Osteocyte (in vitro differentiated cells): ENCODE results near the gene RAD51B. TPM values are rescaled to one million over a fixed set of nuclear protein-coding genes. Genes with fewer than 3 reads are reported as not detected.

Experiments used
- DNase-seq: peaks from one replicate; pipeline ENCODE4 v3.0.0; 2021; ENCODE audit warnings: mixed read lengths; ENCODE audit not compliant: unreplicated experiment; ENCODE audit errors: extremely low spot score
- H3K27ac Mint-ChIP-seq: one replicate; pipeline ENCODE4 v1.8.0; 2021; ENCODE audit warnings: mild to moderate bottlenecking, mixed read lengths; ENCODE audit not compliant: unreplicated experiment
- H3K27me3 Mint-ChIP-seq: one replicate; pipeline ENCODE4 v1.8.0; 2021; ENCODE audit warnings: mixed read lengths; ENCODE audit not compliant: unreplicated experiment
- H3K36me3 Mint-ChIP-seq: one replicate; pipeline ENCODE4 v1.8.0; 2021; ENCODE audit warnings: mixed read lengths; ENCODE audit not compliant: unreplicated experiment
- H3K4me1 Mint-ChIP-seq: one replicate; pipeline ENCODE4 v1.8.0; 2021; ENCODE audit warnings: mixed read lengths; ENCODE audit not compliant: unreplicated experiment
- H3K4me3 Mint-ChIP-seq: one replicate; pipeline ENCODE4 v1.8.0; 2021; ENCODE audit warnings: mild to moderate bottlenecking, moderate library complexity, mixed read lengths; ENCODE audit not compliant: unreplicated experiment
- H3K9me3 Mint-ChIP-seq: one replicate; pipeline ENCODE4 v1.8.0; 2021; ENCODE audit warnings: mixed read lengths; ENCODE audit not compliant: unreplicated experiment
- total RNA-seq: library from RNA; stranded (reverse); gene quantifications from 2 replicates; pipeline ENCODE4 v1.2.1, GENCODE V29; 2021
- TF ChIP-seq, protein P1 (sequence below): fragments of 200-600 bp; sonication (generic); IDR thresholded peaks from 2 replicates; pipeline ENCODE4 v1.5.0; 2021; ENCODE audit warnings: antibody characterized with exemption, mild to moderate bottlenecking, moderate library complexity

The RAD51B gene
- total RNA-seq, 1 donor from 2014 or later: 12.7 TPM

DNA sequence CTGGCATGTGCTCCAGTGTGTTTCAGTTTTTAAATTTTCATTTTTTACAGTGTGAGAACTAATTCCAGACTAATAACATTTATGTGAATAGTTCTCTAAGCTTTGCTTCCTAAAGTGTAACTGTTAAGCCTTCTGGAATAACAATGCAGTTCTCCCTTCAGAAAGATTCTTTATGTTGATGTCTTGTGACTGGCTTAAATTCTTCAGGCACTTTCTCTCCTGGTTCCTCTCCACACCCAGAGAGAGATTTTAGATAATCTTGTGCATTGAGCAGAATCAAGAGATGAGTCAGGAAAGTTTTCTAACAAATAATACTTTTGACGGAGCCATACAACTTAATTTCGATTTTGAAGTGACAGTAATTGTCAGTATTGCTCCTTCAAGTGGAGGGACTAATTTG lies 118.5 kb downstream of the RAD51B start:
- H3K36me3 Mint-ChIP-seq: no peaks in the 10 kb centered on the region
- no peak overlapping the region for H3K4me3 Mint-ChIP-seq
- peaks cover 69% of the 10 kb centered on the region for H3K4me1 Mint-ChIP-seq
- no peaks in the 10 kb centered on the region for H3K27me3 Mint-ChIP-seq
- no peak for DNase-seq
- TF ChIP-seq, protein P1, sequence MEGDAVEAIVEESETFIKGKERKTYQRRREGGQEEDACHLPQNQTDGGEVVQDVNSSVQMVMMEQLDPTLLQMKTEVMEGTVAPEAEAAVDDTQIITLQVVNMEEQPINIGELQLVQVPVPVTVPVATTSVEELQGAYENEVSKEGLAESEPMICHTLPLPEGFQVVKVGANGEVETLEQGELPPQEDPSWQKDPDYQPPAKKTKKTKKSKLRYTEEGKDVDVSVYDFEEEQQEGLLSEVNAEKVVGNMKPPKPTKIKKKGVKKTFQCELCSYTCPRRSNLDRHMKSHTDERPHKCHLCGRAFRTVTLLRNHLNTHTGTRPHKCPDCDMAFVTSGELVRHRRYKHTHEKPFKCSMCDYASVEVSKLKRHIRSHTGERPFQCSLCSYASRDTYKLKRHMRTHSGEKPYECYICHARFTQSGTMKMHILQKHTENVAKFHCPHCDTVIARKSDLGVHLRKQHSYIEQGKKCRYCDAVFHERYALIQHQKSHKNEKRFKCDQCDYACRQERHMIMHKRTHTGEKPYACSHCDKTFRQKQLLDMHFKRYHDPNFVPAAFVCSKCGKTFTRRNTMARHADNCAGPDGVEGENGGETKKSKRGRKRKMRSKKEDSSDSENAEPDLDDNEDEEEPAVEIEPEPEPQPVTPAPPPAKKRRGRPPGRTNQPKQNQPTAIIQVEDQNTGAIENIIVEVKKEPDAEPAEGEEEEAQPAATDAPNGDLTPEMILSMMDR: no peak
- H3K9me3 Mint-ChIP-seq: no peaks in the 10 kb centered on the region
- no peak overlapping the region for H3K27ac Mint-ChIP-seq

DNA sequence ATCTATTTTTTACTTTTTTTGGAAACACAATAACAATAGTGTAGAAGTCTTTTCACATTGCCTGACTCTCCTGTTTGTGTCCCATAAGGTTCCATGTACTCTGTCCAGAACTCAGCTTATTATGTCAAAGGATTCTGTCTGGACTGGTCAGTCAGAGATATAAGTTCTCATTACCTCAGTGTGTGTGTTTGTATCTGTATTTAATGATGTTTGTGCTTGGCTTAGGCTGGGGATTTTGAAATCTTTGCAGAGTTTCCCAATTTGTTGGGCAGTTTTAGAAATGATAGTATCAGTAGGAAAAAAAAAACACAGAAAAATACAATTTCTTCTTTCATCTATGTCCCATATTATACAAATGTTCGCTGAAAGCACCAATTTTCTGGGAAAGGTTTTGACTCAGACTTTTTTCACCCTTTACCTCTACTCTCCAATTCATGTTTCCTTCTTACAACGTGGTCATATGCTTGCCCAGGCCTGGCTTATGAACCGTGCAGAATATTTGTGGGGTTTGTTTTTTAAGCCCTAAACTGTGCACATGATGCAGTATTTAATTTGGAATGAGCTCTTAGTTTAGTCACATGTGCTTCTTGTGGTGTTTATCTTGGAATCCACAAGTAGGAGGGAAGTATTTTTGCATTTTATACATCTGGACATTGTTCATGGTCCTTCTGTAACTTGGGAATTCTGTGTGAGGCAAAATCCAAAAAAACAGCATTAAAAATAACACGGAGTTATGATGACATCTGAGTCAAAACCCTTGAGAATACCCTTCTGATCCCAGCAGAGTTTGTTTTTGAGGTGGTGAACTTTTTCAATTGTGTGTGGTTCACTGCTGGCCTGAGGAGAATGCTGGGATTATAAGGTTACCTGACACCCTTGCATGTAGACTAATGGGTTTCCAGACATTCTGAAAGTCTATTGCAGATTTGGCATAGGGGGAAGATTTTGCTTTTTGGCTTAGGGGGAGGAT lies 121.2 kb downstream of the RAD51B start:
- H3K9me3 Mint-ChIP-seq: no peaks in the 10 kb centered on the region
- no peak overlapping the region for H3K4me3 Mint-ChIP-seq
- H3K36me3 Mint-ChIP-seq: no peaks in the 10 kb centered on the region
- TF ChIP-seq, protein P1: no peak
- H3K4me1 Mint-ChIP-seq: peaks cover 76% of the 10 kb centered on the region
- DNase-seq: no peak
- peak overlapping the region; percentile 76 for H3K27ac Mint-ChIP-seq
- no peaks in the 10 kb centered on the region for H3K27me3 Mint-ChIP-seq

DNA sequence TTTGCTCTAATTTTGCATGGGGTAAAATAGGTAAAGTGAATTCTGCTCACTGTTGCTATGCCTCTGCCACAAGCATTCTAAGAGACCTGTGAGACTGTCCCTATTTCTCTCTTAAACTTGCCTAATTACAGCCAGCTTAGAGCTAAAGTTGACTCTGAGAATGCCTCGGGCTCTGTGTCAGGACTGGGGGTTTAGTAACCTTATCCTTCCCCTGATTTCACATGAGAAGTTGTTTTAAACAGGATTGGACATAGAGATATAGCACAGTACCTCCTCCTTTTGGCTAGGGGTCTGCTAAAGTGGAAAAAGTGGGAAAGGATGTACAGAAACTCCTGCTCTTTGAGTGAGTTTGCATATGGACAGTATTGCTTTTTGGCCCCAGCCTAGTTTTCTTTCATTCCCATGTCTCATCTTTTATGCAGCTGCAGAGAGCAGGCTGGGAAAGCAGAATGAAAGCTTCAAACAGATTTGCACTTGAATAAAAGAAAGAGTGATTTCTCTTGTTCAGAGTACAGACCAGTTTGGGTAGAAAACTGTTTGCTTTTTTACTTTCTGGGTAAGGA lies 122.0 kb downstream of the RAD51B start:
- peaks cover 71% of the 10 kb centered on the region for H3K4me1 Mint-ChIP-seq
- H3K4me3 Mint-ChIP-seq: no peak overlapping the region
- TF ChIP-seq, protein P1: no peak
- no peaks in the 10 kb centered on the region for H3K36me3 Mint-ChIP-seq
- H3K27me3 Mint-ChIP-seq: no peaks in the 10 kb centered on the region
- DNase-seq: no peak
- H3K9me3 Mint-ChIP-seq: no peaks in the 10 kb centered on the region
- peak overlapping the region; percentile 76 for H3K27ac Mint-ChIP-seq

DNA sequence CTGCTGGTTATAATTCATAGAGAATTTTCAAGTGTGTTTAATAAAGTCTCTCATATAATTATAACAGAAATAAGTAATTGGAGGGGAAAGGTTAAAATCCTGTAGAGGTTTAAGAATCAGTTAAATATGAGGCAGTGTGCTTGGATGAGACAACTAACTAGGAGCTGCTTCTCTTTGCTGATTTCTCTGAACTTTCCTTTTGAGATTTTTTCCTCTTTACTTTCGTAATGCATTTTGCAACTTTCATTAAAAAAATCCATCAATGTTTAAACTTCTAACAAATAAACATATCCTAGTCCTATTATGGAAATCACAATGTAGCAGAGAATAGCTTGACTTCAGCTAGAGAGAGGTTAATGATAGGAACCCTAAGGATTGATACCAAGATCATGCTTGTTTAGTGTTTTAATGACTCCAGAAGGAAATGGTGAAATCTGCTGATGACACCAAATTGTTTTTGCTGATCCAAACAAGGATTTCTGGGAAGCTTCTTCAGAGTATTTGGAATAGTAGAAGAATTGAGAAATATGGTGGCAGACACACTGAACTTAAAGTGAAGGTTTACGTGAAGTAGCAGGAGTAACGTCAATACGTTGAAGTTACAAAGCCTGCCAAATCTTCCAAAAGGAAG lies 122.6 kb downstream of the RAD51B start:
- H3K4me1 Mint-ChIP-seq: peaks cover 68% of the 10 kb centered on the region
- H3K27ac Mint-ChIP-seq: peak overlapping the region; percentile 76
- TF ChIP-seq, protein P1: no peak
- DNase-seq: no peak
- no peaks in the 10 kb centered on the region for H3K9me3 Mint-ChIP-seq
- H3K27me3 Mint-ChIP-seq: no peaks in the 10 kb centered on the region
- H3K36me3 Mint-ChIP-seq: no peaks in the 10 kb centered on the region
- H3K4me3 Mint-ChIP-seq: no peak overlapping the region

DNA sequence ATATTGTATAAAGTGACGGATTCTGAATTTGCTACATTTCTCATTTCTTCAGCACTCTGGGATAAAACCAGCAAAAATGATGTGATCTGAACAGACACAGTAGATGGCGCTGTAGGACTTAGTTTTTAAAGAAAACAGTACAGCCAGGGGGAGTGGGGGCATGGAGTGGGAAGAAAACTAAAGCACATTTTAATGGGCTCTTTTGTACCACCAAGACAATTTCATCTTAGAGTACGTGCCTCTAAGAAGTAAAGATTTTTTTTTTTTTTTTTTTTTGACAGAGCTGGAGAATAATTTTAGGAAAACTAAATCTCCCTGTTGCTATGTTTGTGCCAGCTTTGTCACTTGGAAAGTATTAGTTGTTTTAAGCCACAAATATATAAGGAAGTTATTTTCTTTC lies 124.4 kb downstream of the RAD51B start:
- Mint-ChIP-seq H3K27ac (peak overlapping the region; percentile 64), H3K9me3 (no peaks in the 10 kb centered on the region), H3K4me3 (no peak overlapping the region), H3K4me1 (peaks cover 58% of the 10 kb centered on the region), H3K27me3 (no peaks in the 10 kb centered on the region), H3K36me3 (no peaks in the 10 kb centered on the region)
- TF ChIP-seq, protein P1: peak; percentile 81
- no peak for DNase-seq
